Esophagus squamous epithelium (tissue), 5 donors: ENCODE results near the gene MBD5. TPM values are rescaled to one million over a fixed set of nuclear protein-coding genes. Genes with fewer than 3 reads are reported as not detected.
"Not testable (repeated sequence)": the region's sequence is repeated elsewhere in the genome, so short reads cannot be mapped to it uniquely, and the experiment has no call there.

ENCODE experiments used
- DNase-seq: peaks from one replicate; lab custom pipeline; 2025; lab: John Stamatoyannopoulos, UW
- H3K27ac ChIP-seq, 4 donors: fragments of 200-600 bp; sonication (generic); one replicate each; pipeline ENCODE4 v1.5.1; 2016 to 2019; ENCODE audit warnings: mild to moderate bottlenecking in 1 of 4
- H3K27me3 ChIP-seq, 4 donors: fragments of 200-600 bp; sonication (generic); 1 replicate in 3 of 4; 2 replicates in 1 of 4; pipeline versions ENCODE4 v1.5.1 to v1.6.0; 2017 to 2021; ENCODE audit warnings: antibody characterized with exemption in 1 of 4
- H3K36me3 ChIP-seq, 3 donors: fragments of 200-600 bp; sonication (generic); one replicate each; pipeline ENCODE4 v1.5.1; 2016 to 2019
- H3K4me1 ChIP-seq, 3 donors: fragments of 200-600 bp; sonication (generic); one replicate each; pipeline ENCODE4 v1.5.1; 2017 to 2019
- H3K4me3 ChIP-seq, 4 donors: fragments of 200-600 bp; sonication (generic); 1 replicate in 3 of 4; 2 replicates in 1 of 4; pipeline ENCODE4 v1.5.1; 2016 to 2019; ENCODE audit warnings: mild to moderate bottlenecking in 2 of 4, moderate library complexity in 1 of 4
- H3K9me3 ChIP-seq, 3 donors: fragments of 200-600 bp; sonication (generic); one replicate each; pipeline ENCODE4 v1.5.1; 2016 to 2019
- CTCF ChIP-seq, 6 experiments: fragments of 450-650 bp in 4 of 6; fragments of 200-600 bp in 2 of 6; sonication (generic) in 2 of 6; IDR thresholded peaks; one replicate each; pipeline ENCODE4 v1.5.1; 2016 to 2019; ENCODE audit warnings: antibody characterized with exemption in 6 of 6, mild to moderate bottlenecking in 4 of 6, moderate library complexity in 4 of 6
- POLR2A ChIP-seq, 4 donors: fragments of 450-650 bp; IDR thresholded peaks; one replicate each; pipeline ENCODE4 v1.6.1; 2017; ENCODE audit warnings: antibody characterized with exemption in 4 of 4, mild to moderate bottlenecking in 4 of 4, moderate library complexity in 3 of 4
- WGBS, 2 donors: methylation state at CpG; one replicate each; pipeline ENCODE4 v1.1.5; 2018; 5-methylcytosine and 5-hydroxymethylcytosine counted together
- intact Hi-C: fragments of 100-400 bp; cut with DNase I; formaldehyde crosslinking; loops from one replicate; pipeline ENCODE4 v1.15.0; 2022
- total RNA-seq, 4 donors: library from RNA; depleted of rRNA; stranded (reverse); fragments of >200 nt; gene quantifications; one replicate each; pipeline ENCODE4 v1.1.0, GENCODE V29; 2016
- donor health status: DM: yes; HTN: yes; CAD: no.

MBD5 gene
- total RNA-seq, 4 donors from 2014 or later, result 11.8 to 23.8 (median 14.0) TPM

GRCh38 chr2:148541792-148542191, 520.9 kb downstream of the MBD5 start:
- H3K27ac ChIP-seq, result no peak overlapping the region
- no peak for TF ChIP-seq POLR2A (IDR thresholded peaks at IDR 0.05)
- no peak for TF ChIP-seq CTCF (IDR thresholded peaks at IDR 0.05)

GRCh38 chr2:148542614-148543013, 521.7 kb downstream of the MBD5 start:
- Histone ChIP-seq H3K27ac (no peak overlapping the region), H3K4me3 (no peak overlapping the region), H3K9me3 (no peaks in the 10 kb centered on the region), H3K27me3 (no peaks in the 10 kb centered on the region), H3K36me3 (no peaks in the 10 kb centered on the region), H3K4me1 (no peaks in the 10 kb centered on the region)
- no peak for TF ChIP-seq CTCF (IDR thresholded peaks at IDR 0.05)
- TF ChIP-seq POLR2A (IDR thresholded peaks at IDR 0.05), result no peak
- intact Hi-C loops, result no loop called here
- DNase-seq, result no peak
- WGBS, 2 donors, result 68 to 82% methylated on average over 5 to 6 of the region's 6 CpGs

More at GRCh38 chr2:148541792-148542191, 520.9 kb downstream of the MBD5 start:
- Histone ChIP-seq H3K36me3 (no peaks in the 10 kb centered on the region), H3K4me1 (no peaks in the 10 kb centered on the region), H3K4me3 (no peak overlapping the region), H3K27me3 (no peaks in the 10 kb centered on the region), H3K9me3 (no peaks in the 10 kb centered on the region)
- no peak for DNase-seq
- 84 to 96% methylated on average over 3 of the region's 3 CpGs for WGBS, 2 donors
- intact Hi-C loops, result no loop called here

- DNase-seq, H3K9me3 ChIP-seq, H3K27ac ChIP-seq, H3K4me3 ChIP-seq, H3K27me3 ChIP-seq, intact Hi-C loops, H3K36me3 ChIP-seq, H3K4me1 ChIP-seq: not testable (repeated sequence)
- WGBS, 2 donors, result 78 to 79% methylated on average over 4 to 5 of the region's 5 CpGs
Observed at GRCh38 chr2:148543088-148543540, 522.2 kb downstream of the MBD5 start.

- no peaks in the 10 kb centered on the region for H3K36me3 ChIP-seq
- H3K27ac ChIP-seq, result no peak overlapping the region
- H3K4me3 ChIP-seq, result no peak overlapping the region
- H3K9me3 ChIP-seq, result no peaks in the 10 kb centered on the region
- no peak for DNase-seq
- 55 to 81% methylated on average over 4 to 8 of the region's 8 CpGs for WGBS, 2 donors
- H3K27me3 ChIP-seq, result no peaks in the 10 kb centered on the region
- TF ChIP-seq CTCF (IDR thresholded peaks at IDR 0.05), result no peak
- no peak for TF ChIP-seq POLR2A (IDR thresholded peaks at IDR 0.05)
- H3K4me1 ChIP-seq, result no peaks in the 10 kb centered on the region
- intact Hi-C loops, result no loop called here
Observed at GRCh38 chr2:148545390-148546256, 524.7 kb downstream of the MBD5 start.

- WGBS, 2 donors, result 64 to 94% methylated on average over 1 of the region's 1 CpG
- intact Hi-C loops, result no loop called here
- DNase-seq, result no peak
Observed at GRCh38 chr2:148546270-148546669, 525.4 kb downstream of the MBD5 start.

More at GRCh38 chr2:148546270-148546669, 525.4 kb downstream of the MBD5 start:
- Histone ChIP-seq H3K36me3 (no peaks in the 10 kb centered on the region), H3K27ac (no peak overlapping the region), H3K4me3 (no peak overlapping the region), H3K4me1 (no peaks in the 10 kb centered on the region), H3K9me3 (no peaks in the 10 kb centered on the region), H3K27me3 (no peaks in the 10 kb centered on the region)
- TF ChIP-seq POLR2A (IDR thresholded peaks at IDR 0.05), result no peak
- TF ChIP-seq CTCF (IDR thresholded peaks at IDR 0.05), result no peak
